Upper lobe of left lung (tissue), 6 donors: ENCODE results near the gene HIVEP3. TPM values are rescaled to one million over a fixed set of nuclear protein-coding genes. Genes with fewer than 3 reads are reported as not detected.
A peak's percentile ranks its signal among the peaks of the same experiment; 100 is the strongest.

ENCODE experiments used
- ATAC-seq, 2 donors: fragments of 200-7000 bp; cut with Tn5 transposase; one replicate each; pipeline ENCODE4 v1.9.1; 2022; ENCODE audit warnings: mild to moderate bottlenecking in 2 of 2, moderate library complexity in 2 of 2; ENCODE audit not compliant: low FRiP score in 2 of 2
- DNase-seq, 2 donors: peaks; one replicate each; pipeline ENCODE4 v3.0.0-alpha.2; 2019 to 2020
- H3K27ac ChIP-seq, 4 donors: fragments of 200-600 bp; sonication (generic); one replicate each; pipeline ENCODE4 v1.5.1; 2016 to 2019
- H3K27me3 ChIP-seq, 4 donors: fragments of 200-600 bp; sonication (generic); one replicate each; pipeline ENCODE4 v1.5.1; 2017 to 2019
- H3K36me3 ChIP-seq, 4 donors: fragments of 200-600 bp; sonication (generic); one replicate each; pipeline ENCODE4 v1.5.1; 2016 to 2019
- H3K4me1 ChIP-seq, 4 donors: fragments of 200-600 bp; sonication (generic); one replicate each; pipeline ENCODE4 v1.5.1; 2018 to 2019
- H3K4me3 ChIP-seq, 4 donors: fragments of 200-600 bp; sonication (generic); one replicate each; pipeline ENCODE4 v1.5.1; 2017 to 2019; ENCODE audit warnings: mild to moderate bottlenecking in 2 of 4, moderate library complexity in 1 of 4
- H3K9me3 ChIP-seq, 4 donors: fragments of 200-600 bp; sonication (generic); one replicate each; pipeline ENCODE4 v1.5.1; 2018 to 2019
- EP300 ChIP-seq, 4 donors: sonication (generic); formaldehyde crosslinking; IDR thresholded peaks; one replicate each; pipeline ENCODE4 v1.5.1; 2017; ENCODE audit warnings: antibody characterized with exemption in 4 of 4, control low read depth in 2 of 4
- POLR2A ChIP-seq, 4 donors: fragments of 450-650 bp; IDR thresholded peaks; one replicate each; pipeline ENCODE4 v1.5.1; 2016 to 2017; ENCODE audit warnings: antibody characterized with exemption in 4 of 4, mild to moderate bottlenecking in 2 of 4
- POLR2AphosphoS5 ChIP-seq, 2 donors: sonication (generic); formaldehyde crosslinking; IDR thresholded peaks; one replicate each; pipeline ENCODE4 v1.5.1; 2017; ENCODE audit warnings: antibody characterized with exemption in 2 of 2
- WGBS, 2 donors: methylation state at CpG; one replicate each; pipeline ENCODE4 v1.1.5; 2017 to 2018; 5-methylcytosine and 5-hydroxymethylcytosine counted together
- total RNA-seq, 6 donors: library from RNA; depleted of rRNA in 4 of 6; stranded (reverse); fragments of >200 nt in 4 of 6; gene quantifications; one replicate each; pipeline versions ENCODE4 v1.1.0 to v1.2.1, GENCODE V29; 2016 to 2021
- TF ChIP-seq, protein P1 (sequence below), 6 experiments: fragments of 450-650 bp in 4 of 6; fragments of 200-600 bp in 2 of 6; sonication (generic) in 2 of 6; IDR thresholded peaks; one replicate each; pipeline ENCODE4 v1.5.1; 2016 to 2019; ENCODE audit warnings: antibody characterized with exemption in 6 of 6
- donor health status: DM: no; HTN: no; CAD: no; lungs with moderate emphysema.
- donor health status: DM: no; HTN: yes; CAD: no; lungs with severe emphysema.

The HIVEP3 gene
- total RNA-seq, 6 donors from 2014 or later = 9.7 to 23.0 (median 11.6) TPM

DNA sequence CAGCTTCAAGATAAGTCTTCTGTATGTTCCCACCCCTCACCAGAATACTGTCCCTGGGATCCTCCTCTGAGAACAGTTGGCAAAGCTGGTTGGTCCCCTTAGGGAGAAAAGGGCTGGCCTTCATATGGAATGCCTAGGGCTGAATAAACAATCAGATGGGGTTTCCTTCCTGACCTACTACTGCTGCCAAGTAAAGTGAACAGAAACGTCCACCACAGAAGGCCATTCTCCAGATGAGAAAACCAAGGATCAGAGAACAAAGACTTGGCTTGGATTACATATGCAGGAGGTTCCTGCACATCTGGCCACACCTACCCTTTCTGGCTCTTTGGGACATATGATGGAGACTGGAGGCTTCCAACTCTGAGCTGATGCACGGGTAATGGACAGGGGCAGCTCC lies 194.5 kb downstream of the HIVEP3 start:
- 26 to 40% methylated on average over 2 of the region's 2 CpGs for WGBS, 2 donors
- no peaks in the 10 kb centered on the region for H3K9me3 ChIP-seq
- H3K4me1 ChIP-seq = peaks cover 51 to 59% (median 54%) of the 10 kb centered on the region in 4 donors
- H3K27me3 ChIP-seq = no peaks in the 10 kb centered on the region
- H3K4me3 ChIP-seq = no peak overlapping the region
- ATAC-seq (no peak), DNase-seq (no peak)
- peak overlapping the region in 3 of 4 donors; percentile 11 to 44 (median 43) for H3K27ac ChIP-seq
- TF ChIP-seq, protein P1, sequence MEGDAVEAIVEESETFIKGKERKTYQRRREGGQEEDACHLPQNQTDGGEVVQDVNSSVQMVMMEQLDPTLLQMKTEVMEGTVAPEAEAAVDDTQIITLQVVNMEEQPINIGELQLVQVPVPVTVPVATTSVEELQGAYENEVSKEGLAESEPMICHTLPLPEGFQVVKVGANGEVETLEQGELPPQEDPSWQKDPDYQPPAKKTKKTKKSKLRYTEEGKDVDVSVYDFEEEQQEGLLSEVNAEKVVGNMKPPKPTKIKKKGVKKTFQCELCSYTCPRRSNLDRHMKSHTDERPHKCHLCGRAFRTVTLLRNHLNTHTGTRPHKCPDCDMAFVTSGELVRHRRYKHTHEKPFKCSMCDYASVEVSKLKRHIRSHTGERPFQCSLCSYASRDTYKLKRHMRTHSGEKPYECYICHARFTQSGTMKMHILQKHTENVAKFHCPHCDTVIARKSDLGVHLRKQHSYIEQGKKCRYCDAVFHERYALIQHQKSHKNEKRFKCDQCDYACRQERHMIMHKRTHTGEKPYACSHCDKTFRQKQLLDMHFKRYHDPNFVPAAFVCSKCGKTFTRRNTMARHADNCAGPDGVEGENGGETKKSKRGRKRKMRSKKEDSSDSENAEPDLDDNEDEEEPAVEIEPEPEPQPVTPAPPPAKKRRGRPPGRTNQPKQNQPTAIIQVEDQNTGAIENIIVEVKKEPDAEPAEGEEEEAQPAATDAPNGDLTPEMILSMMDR (IDR thresholded peaks at IDR 0.05) = no peak
- peak in 1 of 2 donors; percentile 25 for TF ChIP-seq POLR2AphosphoS5 (IDR thresholded peaks at IDR 0.05)
- no peaks in the 10 kb centered on the region for H3K36me3 ChIP-seq

DNA sequence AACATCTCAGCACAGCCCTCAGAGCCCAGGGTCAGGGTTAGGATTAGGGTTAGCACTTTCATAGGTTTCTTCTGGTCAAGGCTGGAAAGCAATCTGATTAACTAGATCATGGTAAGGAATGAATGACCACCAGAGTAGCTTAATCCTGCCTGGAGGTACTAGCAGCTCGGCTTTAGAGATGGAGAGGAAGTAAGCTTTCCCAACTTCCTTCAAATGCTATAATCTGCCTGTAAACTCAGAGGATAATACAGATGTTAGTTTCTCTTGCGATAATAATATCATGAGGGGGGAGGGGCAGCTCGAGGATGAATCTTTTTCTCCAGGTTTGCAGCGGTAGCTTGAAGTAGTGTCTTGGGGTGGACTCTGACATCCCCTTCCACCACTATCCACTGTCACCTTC lies 194.9 kb downstream of the HIVEP3 start:
- no peak for DNase-seq
- Histone ChIP-seq H3K27me3 (no peaks in the 10 kb centered on the region), H3K4me1 (peaks cover 47 to 55% (median 49%) of the 10 kb centered on the region in 4 donors), H3K9me3 (no peaks in the 10 kb centered on the region), H3K4me3 (no peak overlapping the region), H3K36me3 (no peaks in the 10 kb centered on the region), H3K27ac (peak overlapping the region in 1 of 4 donors; percentile 11)
- 40 to 50% methylated on average over 4 of the region's 4 CpGs for WGBS, 2 donors
- no peak for TF ChIP-seq POLR2A (IDR thresholded peaks at IDR 0.05)
- no peak for TF ChIP-seq POLR2AphosphoS5 (IDR thresholded peaks at IDR 0.05)
- TF ChIP-seq EP300 (IDR thresholded peaks at IDR 0.05) = no peak
- TF ChIP-seq, protein P1 (IDR thresholded peaks at IDR 0.05) = no peak
- ATAC-seq = no peak

DNA sequence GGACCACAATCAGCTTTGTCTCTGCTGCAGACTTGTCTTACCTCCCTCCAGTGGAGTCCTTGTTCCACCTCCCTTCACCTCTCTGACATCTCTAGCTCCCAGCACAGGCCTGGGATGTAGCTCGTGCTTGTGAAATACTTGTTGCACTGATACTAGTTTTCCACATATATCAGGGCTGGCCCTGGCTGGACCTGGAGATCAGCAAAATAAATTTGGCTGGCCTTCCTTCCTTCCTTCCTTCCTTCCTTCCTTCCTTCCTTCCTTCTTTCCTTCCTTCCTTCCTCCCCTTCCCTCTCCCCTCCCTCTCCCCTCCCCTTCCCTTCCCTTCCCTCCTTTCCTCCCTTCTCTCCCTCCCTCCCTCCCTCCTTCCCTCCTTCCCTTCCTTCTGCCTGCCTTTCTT lies 196.5 kb downstream of the HIVEP3 start:
- Histone ChIP-seq H3K4me3 (no peak overlapping the region), H3K27me3 (no peaks in the 10 kb centered on the region), H3K9me3 (no peaks in the 10 kb centered on the region), H3K4me1 (peaks cover 31 to 39% (median 34%) of the 10 kb centered on the region in 4 donors), H3K36me3 (no peaks in the 10 kb centered on the region), H3K27ac (peak overlapping the region in 1 of 4 donors; percentile 29)
- 76 to 83% methylated on average over 1 of the region's 1 CpG for WGBS, 2 donors
- no peak for TF ChIP-seq EP300 (IDR thresholded peaks at IDR 0.05)
- TF ChIP-seq POLR2A (IDR thresholded peaks at IDR 0.05) = no peak
- TF ChIP-seq, protein P1 (IDR thresholded peaks at IDR 0.05) = no peak
- no peak for TF ChIP-seq POLR2AphosphoS5 (IDR thresholded peaks at IDR 0.05)
- DNase-seq (no peak), ATAC-seq (no peak)

DNA sequence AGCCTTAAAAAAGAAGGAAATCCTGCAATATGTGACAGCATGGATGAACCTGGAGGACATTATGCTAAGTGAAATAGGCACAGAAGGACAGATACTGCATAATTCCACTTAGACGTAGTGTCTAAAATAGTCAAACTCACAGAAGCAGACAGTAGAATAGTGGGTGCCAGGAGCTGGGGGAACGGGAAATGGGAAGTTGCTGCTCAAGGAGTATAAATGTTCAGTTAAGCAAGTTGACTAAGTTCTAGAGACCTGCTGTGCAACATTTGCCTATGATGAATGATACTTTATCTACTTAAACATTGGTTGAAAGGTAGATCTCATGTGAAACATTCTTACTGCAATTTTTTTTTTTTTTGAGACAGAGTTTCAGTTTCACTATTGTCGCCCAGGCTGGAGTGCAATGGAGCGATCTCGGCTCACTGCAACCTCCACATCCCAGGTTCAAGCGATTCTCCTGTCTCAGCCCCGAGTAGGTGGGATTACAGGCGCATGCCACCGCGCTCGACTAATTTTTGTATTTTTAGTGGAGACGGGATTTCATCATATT lies 197.8 kb downstream of the HIVEP3 start:
- 74 to 79% methylated on average over 12 of the region's 12 CpGs for WGBS, 2 donors
- peaks cover 22 to 31% (median 26%) of the 10 kb centered on the region in 4 donors for H3K4me1 ChIP-seq
- TF ChIP-seq EP300 (IDR thresholded peaks at IDR 0.05) (no peak), POLR2AphosphoS5 (IDR thresholded peaks at IDR 0.05) (no peak), POLR2A (IDR thresholded peaks at IDR 0.05) (no peak)
- TF ChIP-seq, protein P1 (IDR thresholded peaks at IDR 0.05) = no peak
- no peak overlapping the region for H3K27ac ChIP-seq
- DNase-seq (no peak), ATAC-seq (no peak)
- no peaks in the 10 kb centered on the region for H3K27me3 ChIP-seq
- H3K4me3 ChIP-seq = no peak overlapping the region
- H3K9me3 ChIP-seq = no peaks in the 10 kb centered on the region
- H3K36me3 ChIP-seq = no peaks in the 10 kb centered on the region

DNA sequence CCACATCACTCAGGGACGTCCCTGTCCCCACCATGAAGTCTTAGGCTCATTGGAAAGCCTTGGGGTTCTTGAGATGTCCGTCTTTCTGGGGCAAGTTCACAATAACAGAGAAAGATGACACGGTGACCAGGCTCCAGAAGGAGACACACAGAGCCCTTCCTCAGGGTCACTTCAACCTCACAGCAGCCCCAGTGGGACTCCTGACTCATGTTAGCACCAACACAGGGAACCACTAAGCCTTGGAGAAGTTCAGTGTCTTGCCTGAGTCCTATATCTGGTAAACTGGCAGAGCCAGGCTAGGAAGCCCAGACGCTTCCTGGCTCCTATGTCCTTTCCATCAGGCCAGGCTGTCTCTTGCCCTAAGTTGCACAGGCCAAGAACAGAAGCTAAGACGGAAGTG lies 199.1 kb downstream of the HIVEP3 start:
- 88 to 92% methylated on average over 4 to 5 of the region's 5 CpGs for WGBS, 2 donors
- DNase-seq = no peak

More for the DNA sequence above, 199.1 kb downstream of the HIVEP3 start:
- peaks cover 18 to 26% (median 23%) of the 10 kb centered on the region in 4 donors for H3K4me1 ChIP-seq
- TF ChIP-seq POLR2A (IDR thresholded peaks at IDR 0.05) (no peak), EP300 (IDR thresholded peaks at IDR 0.05) (no peak), POLR2AphosphoS5 (IDR thresholded peaks at IDR 0.05) (no peak)
- TF ChIP-seq, protein P1 (IDR thresholded peaks at IDR 0.05) = no peak
- no peak overlapping the region for H3K27ac ChIP-seq
- H3K27me3 ChIP-seq = no peaks in the 10 kb centered on the region
- no peak for ATAC-seq
- no peak overlapping the region for H3K4me3 ChIP-seq
- H3K9me3 ChIP-seq = no peaks in the 10 kb centered on the region
- H3K36me3 ChIP-seq = no peaks in the 10 kb centered on the region
